ENCODE measurements around the gene SERPINB2. TPM values are rescaled to one million over a fixed set of nuclear protein-coding genes. Genes with fewer than 3 reads are reported as not detected.
A peak's percentile ranks its signal among the peaks of the same experiment; 100 is the strongest.

The SERPINB2 gene
- total RNA-seq, 1 donor, result 67.6 TPM

DNA sequence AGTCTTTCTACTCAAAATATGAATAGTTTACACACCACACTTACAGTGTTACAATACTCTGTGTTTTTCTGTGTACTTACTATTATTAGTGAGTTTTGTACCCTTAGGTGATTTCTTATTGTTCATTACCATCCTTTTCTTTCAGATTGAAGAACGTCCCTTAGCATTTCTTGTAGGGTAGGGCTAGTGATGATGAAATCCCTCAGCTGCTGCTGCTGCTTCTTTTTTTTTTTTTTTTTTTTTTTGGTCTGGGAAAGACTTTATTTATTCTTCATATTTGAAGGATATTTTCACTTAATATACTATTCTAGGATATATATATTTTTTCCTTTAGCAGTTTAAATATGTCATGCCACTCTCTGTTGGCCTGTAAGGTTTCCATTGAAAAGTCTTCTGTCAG is 29.0 kb upstream of the SERPINB2 start:
- H3K4me3 ChIP-seq (ENCODE audit: low read depth, low read length), result no peak overlapping the region
- TF ChIP-seq, protein P1, sequence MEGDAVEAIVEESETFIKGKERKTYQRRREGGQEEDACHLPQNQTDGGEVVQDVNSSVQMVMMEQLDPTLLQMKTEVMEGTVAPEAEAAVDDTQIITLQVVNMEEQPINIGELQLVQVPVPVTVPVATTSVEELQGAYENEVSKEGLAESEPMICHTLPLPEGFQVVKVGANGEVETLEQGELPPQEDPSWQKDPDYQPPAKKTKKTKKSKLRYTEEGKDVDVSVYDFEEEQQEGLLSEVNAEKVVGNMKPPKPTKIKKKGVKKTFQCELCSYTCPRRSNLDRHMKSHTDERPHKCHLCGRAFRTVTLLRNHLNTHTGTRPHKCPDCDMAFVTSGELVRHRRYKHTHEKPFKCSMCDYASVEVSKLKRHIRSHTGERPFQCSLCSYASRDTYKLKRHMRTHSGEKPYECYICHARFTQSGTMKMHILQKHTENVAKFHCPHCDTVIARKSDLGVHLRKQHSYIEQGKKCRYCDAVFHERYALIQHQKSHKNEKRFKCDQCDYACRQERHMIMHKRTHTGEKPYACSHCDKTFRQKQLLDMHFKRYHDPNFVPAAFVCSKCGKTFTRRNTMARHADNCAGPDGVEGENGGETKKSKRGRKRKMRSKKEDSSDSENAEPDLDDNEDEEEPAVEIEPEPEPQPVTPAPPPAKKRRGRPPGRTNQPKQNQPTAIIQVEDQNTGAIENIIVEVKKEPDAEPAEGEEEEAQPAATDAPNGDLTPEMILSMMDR (IDR thresholded peaks at IDR 0.05; ENCODE audit: insufficient read depth, low read length), result no peak
- no peak for DNase-seq (ENCODE audit: low read depth)

DNA sequence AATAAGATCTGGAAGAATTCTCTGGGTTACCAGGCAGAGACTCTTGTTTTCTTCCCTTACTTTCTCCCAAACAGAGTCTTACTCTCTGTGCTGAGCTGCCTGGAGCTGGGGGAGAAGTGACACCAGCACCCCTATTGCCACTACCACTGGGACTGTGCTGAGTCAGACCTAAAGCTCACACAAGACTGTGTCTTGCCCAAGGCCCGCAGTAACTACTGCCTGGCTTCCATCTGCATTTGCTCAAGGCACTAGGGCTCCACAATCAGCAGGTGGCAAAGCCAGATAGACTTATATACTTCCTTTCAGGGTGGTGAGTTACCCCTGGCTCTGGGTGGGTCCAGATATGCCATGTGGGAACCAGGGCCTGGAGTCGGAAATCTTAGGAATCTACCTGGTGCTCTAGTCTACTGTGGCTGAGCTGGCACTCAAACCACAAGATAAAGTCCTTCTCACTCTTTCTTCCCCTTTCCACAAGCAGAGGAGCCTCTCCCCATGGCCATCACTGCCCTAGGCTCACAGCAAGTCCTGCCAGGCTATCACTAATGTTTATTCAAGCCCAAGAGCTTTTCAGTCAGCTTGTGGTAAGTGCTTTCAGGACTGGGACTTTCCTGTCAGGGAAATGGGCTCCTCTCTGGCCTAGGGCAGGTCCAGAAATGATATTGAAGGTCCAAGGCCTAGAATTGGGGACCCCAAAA is 27.6 kb upstream of the SERPINB2 start:
- no peak overlapping the region for H3K4me3 ChIP-seq (ENCODE audit: low read depth, low read length)
- TF ChIP-seq, protein P1 (IDR thresholded peaks at IDR 0.05; ENCODE audit: insufficient read depth, low read length), result no peak
- DNase-seq (ENCODE audit: low read depth), result no peak

DNA sequence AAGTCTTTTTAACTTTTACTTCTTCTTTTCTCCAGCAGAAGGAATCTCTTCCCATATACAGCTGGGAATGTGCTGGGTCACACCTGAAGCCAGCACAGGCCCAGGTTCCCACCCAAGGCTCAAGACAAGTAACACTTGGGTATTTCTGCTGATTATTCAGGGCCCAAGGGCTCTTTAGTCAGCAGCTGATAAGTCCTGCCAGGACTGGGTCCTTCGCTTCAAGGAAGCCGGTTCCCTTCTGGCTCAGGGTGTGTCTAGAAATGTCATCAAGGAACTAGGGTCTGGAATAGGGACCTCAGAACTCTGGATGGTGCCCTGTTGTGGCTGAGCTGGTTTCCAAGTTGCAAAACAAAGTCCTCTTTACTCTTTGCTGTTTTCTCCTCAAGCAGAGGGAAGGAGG is 27.0 kb upstream of the SERPINB2 start:
- no peak overlapping the region for H3K4me3 ChIP-seq (ENCODE audit: low read depth, low read length)
- TF ChIP-seq, protein P1 (IDR thresholded peaks at IDR 0.05; ENCODE audit: insufficient read depth, low read length), result no peak
- no peak for DNase-seq (ENCODE audit: low read depth)

DNA sequence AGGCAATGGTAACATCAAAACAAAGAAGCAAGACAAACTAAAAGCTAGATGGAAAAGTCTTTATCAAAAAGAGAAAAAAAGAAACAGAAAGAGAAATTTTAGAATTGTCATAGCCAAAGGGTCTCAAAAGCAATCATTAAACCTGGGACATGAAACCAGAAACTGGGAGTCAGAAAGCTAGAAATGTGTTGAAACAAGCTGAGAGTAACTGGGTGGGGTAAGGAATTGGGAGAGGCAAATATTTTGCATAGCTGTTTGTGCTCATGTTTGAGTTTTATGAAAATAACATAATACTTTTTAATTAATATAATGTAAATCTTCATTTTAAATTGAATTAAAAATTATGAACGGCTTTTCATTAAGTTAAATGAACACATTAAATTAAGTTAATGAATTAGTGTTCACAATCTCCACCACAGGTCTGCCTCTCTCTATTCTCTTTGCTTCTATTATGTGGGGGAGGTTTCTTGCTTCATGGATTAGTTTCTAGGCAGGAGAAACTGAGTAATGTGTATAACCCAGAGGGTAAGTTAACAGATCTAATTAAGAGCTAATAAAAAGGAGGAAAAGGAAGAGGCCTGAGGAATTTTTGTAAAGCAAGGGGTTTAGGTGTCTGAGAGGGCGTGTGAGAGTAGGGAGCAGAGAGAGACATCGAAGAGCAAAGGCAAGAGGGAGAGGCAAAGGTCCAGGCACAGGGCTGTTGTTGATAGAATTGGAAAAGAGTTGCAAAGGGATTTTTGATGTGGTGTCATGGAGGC is 20.0 kb upstream of the SERPINB2 start:
- TF ChIP-seq, protein P1 (IDR thresholded peaks at IDR 0.05; ENCODE audit: insufficient read depth, low read length), result no peak

DNA sequence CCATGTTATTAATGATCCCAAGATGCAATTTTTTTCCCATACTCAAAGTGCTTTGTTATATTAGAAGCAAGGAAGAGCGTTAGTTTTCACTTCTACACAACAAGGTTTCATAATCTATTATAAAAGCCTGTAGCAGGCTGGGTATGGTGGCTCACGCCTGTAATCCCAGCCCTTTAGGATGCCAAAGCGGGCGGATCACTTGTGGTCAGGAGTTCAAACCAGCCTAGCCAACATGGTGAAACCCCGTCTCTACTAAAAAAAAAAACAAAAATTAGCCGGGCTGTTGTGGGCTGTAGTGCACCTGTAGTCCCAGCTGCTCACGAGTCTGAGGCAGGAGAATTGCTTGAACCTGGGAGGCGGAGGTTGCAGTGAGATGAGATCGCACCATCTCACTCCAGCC is 19.0 kb upstream of the SERPINB2 start:
- TF ChIP-seq, protein P1 (IDR thresholded peaks at IDR 0.05; ENCODE audit: insufficient read depth, low read length), result no peak
- no peak for DNase-seq (ENCODE audit: low read depth)
- no peak overlapping the region for H3K4me3 ChIP-seq (ENCODE audit: low read depth, low read length)

More for the DNA sequence above, 20.0 kb upstream of the SERPINB2 start:
- H3K4me3 ChIP-seq (ENCODE audit: low read depth, low read length), result no peak overlapping the region
- no peak for DNase-seq (ENCODE audit: low read depth)

DNA sequence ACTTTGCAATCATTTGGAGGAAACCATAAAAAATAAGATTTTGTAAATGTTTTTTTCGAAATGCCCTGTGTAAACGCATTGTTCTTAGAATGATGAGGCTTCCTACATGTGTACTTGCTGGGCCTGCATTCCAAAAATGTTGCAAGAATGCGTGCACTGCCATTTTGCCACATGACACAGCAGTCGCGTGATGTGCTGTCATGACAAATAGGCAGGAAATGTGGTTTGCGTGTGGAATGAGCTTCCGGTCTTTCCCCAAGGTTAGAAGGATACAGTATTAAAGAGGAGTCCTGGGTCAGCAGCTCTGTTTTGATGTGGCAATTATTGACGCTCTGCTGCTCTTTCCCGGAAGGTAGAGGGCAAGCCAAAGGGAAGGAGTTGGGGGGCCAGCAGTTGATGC is 18.1 kb upstream of the SERPINB2 start:
- peak; percentile 73 for DNase-seq (ENCODE audit: low read depth)
- H3K4me3 ChIP-seq (ENCODE audit: low read depth, low read length), result no peak overlapping the region
- TF ChIP-seq, protein P1 (IDR thresholded peaks at IDR 0.05; ENCODE audit: insufficient read depth, low read length), result no peak

All from fibroblast of the aortic adventitia (primary cell).